Measurements from ENCODE around the gene LCP1.

GRCh38 chr13:46181377-46181839 lies 569 bp downstream of the LCP1 start:
- no peak for TF ChIP-seq POLR2A (IDR thresholded peaks at IDR 0.05)
- TF ChIP-seq, protein P1, sequence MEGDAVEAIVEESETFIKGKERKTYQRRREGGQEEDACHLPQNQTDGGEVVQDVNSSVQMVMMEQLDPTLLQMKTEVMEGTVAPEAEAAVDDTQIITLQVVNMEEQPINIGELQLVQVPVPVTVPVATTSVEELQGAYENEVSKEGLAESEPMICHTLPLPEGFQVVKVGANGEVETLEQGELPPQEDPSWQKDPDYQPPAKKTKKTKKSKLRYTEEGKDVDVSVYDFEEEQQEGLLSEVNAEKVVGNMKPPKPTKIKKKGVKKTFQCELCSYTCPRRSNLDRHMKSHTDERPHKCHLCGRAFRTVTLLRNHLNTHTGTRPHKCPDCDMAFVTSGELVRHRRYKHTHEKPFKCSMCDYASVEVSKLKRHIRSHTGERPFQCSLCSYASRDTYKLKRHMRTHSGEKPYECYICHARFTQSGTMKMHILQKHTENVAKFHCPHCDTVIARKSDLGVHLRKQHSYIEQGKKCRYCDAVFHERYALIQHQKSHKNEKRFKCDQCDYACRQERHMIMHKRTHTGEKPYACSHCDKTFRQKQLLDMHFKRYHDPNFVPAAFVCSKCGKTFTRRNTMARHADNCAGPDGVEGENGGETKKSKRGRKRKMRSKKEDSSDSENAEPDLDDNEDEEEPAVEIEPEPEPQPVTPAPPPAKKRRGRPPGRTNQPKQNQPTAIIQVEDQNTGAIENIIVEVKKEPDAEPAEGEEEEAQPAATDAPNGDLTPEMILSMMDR (IDR thresholded peaks at IDR 0.05 in 4 of 5, conservative IDR thresholded peaks at IDR 0.05 in 1 of 5) = no peak
